H1 (cell line): Measurements from ENCODE around the gene GPX6. TPM values are rescaled to one million over a fixed set of nuclear protein-coding genes. Genes with fewer than 3 reads are reported as not detected.

Source experiments
- CTCF ChIA-PET: fragments of 300-600 bp; sonication (Branson Sonifier 250); formaldehyde crosslinking; loops from one replicate; lab custom pipeline; 2021; ENCODE audit not compliant: partially characterized antibody; lab: Charles Lee
- POLR2A ChIA-PET: fragments of 300-600 bp; sonication (Branson Sonifier 250); formaldehyde crosslinking; loops from one replicate; lab custom pipeline; 2021; ENCODE audit warnings: inconsistent platforms; ENCODE audit not compliant: partially characterized antibody; lab: Charles Lee
- DNase-seq, 2 experiments: peaks; one replicate each; pipeline versions ENCODE4 v3.0.0 to v3.0.0-alpha.2; 2010 to 2022; ENCODE audit warnings: low spot score in 2 of 2, low read depth in 1 of 2, mixed read lengths in 1 of 2
- FAIRE-seq: peaks from 2 replicates; lab custom pipeline; 2011; peaks lifted over from hg19 to GRCh38; lab: Jason Lieb, UNC
- H2AFZ ChIP-seq: 2 replicates; pipeline ENCODE4 v1.8.1; 2012; ENCODE audit warnings: low read length, inconsistent platforms
- H2AK5ac ChIP-seq: 2 replicates; pipeline ENCODE4 v1.6.1; 2013; ENCODE audit warnings: low read depth, low read length
- H2BK120ac ChIP-seq: replicated peaks from 2 replicates; pipeline ENCODE3; 2013; ENCODE audit warnings: low read depth, low read length, inconsistent platforms
- H2BK12ac ChIP-seq: 2 replicates; pipeline ENCODE4 v1.6.1; 2013; ENCODE audit warnings: low read depth, low read length
- H2BK15ac ChIP-seq: 2 replicates; pipeline ENCODE4 v1.6.1; 2013; ENCODE audit warnings: low read length
- H2BK20ac ChIP-seq: 2 replicates; pipeline ENCODE4 v1.6.1; 2013; ENCODE audit warnings: low read length
- H2BK5ac ChIP-seq: 2 replicates; pipeline ENCODE4 v1.6.1; 2013; ENCODE audit warnings: low read depth, low read length
- H3K14ac ChIP-seq: 2 replicates; pipeline ENCODE4 v1.6.1; 2013; ENCODE audit warnings: inconsistent platforms; ENCODE audit not compliant: insufficient read length
- H3K18ac ChIP-seq: 2 replicates; pipeline ENCODE4 v1.6.1; 2013; ENCODE audit warnings: low read length; ENCODE audit errors: extremely low read depth
- H3K23ac ChIP-seq: 2 replicates; pipeline ENCODE4 v1.6.1; 2013; ENCODE audit warnings: inconsistent platforms; ENCODE audit not compliant: insufficient read length
- H3K23me2 ChIP-seq: 2 replicates; pipeline ENCODE4 v1.6.1; 2013; ENCODE audit warnings: low read depth, low read length
- H3K27ac ChIP-seq: 2 replicates; pipeline ENCODE4 v1.6.1; 2011; ENCODE audit warnings: low read depth, low read length, inconsistent platforms
- H3K27me3 ChIP-seq, 4 experiments: replicated peaks in 1 of 4; 1 replicate in 1 of 4; 2 replicates in 3 of 4; pipeline versions ENCODE4 v1.6.1 to v1.8.1; 2011 to 2013; ENCODE audit warnings: low read length in 3 of 4, mild to moderate bottlenecking in 3 of 4, inconsistent platforms in 2 of 4, mixed read lengths in 2 of 4, moderate library complexity in 1 of 4; ENCODE audit not compliant: control insufficient read depth in 3 of 4, insufficient read depth in 3 of 4; ENCODE audit errors: extremely low read depth in 1 of 4
- H3K36me3 ChIP-seq, 4 experiments: 2 replicates each; pipeline versions ENCODE4 v1.6.1 to v1.8.1; 2011 to 2013; ENCODE audit warnings: mild to moderate bottlenecking in 4 of 4, low read length in 3 of 4, moderate library complexity in 2 of 4, control low read depth in 1 of 4, inconsistent platforms in 1 of 4; ENCODE audit not compliant: insufficient read depth in 4 of 4, control insufficient read depth in 2 of 4
- H3K4ac ChIP-seq: replicated peaks from 2 replicates; pipeline ENCODE3; 2013; ENCODE audit warnings: low read length, low read depth, mixed read lengths, inconsistent platforms; ENCODE audit not compliant: insufficient read length
- H3K4me1 ChIP-seq, 4 experiments: replicated peaks in 1 of 4; 1 replicate in 1 of 4; 2 replicates in 3 of 4; pipeline versions ENCODE4 v1.6.1 to v1.8.1; 2011 to 2013; ENCODE audit warnings: low read length in 3 of 4, inconsistent platforms in 2 of 4, mixed read lengths in 1 of 4; ENCODE audit not compliant: insufficient read depth in 4 of 4, control insufficient read depth in 3 of 4
- H3K4me2 ChIP-seq, 2 experiments: 2 replicates each; pipeline versions ENCODE4 v1.6.1 to v1.8.1; 2011 to 2013; ENCODE audit warnings: low read depth in 2 of 2, low read length in 2 of 2, control low read depth in 1 of 2, inconsistent platforms in 1 of 2, mild to moderate bottlenecking in 1 of 2; ENCODE audit not compliant: insufficient read depth in 1 of 2
- H3K4me3 ChIP-seq, 4 experiments: fragments of 200-600, 300-600 bp in 1 of 4; sonication (generic), shearing (Covaris generic), sonication (Bioruptor Twin) in 1 of 4; 2 replicates each; pipeline versions ENCODE4 v1.5.1 to v1.8.1; 2011 to 2016; ENCODE audit warnings: low read length in 4 of 4, low read depth in 3 of 4, control low read depth in 2 of 4, inconsistent platforms in 2 of 4, mild to moderate bottlenecking in 2 of 4, mixed read lengths in 1 of 4, moderate library complexity in 1 of 4; ENCODE audit not compliant: insufficient read depth in 2 of 4; ENCODE audit errors: extremely low read depth in 1 of 4
- H3K56ac ChIP-seq: replicated peaks from 2 replicates; pipeline ENCODE3; 2013; ENCODE audit warnings: low read depth, mild to moderate bottlenecking, mixed read lengths, low read length, inconsistent platforms; ENCODE audit not compliant: insufficient read length
- H3K79me1 ChIP-seq: 2 replicates; pipeline ENCODE4 v1.6.1; 2013; ENCODE audit warnings: low read depth, low read length, control low read depth
- H3K79me2 ChIP-seq, 2 experiments: 2 replicates each; pipeline versions ENCODE4 v1.6.1 to v1.8.1; 2012 to 2013; ENCODE audit warnings: low read length in 2 of 2, mild to moderate bottlenecking in 2 of 2, inconsistent platforms in 1 of 2; ENCODE audit not compliant: insufficient read depth in 2 of 2, control insufficient read depth in 1 of 2
- H3K9ac ChIP-seq, 4 experiments: replicated peaks in 1 of 4; 1 replicate in 1 of 4; 2 replicates in 3 of 4; pipeline versions ENCODE4 v1.6.1 to v1.8.1; 2011 to 2013; ENCODE audit warnings: low read depth in 3 of 4, low read length in 3 of 4, control low read depth in 2 of 4, mild to moderate bottlenecking in 2 of 4, moderate library complexity in 2 of 4, inconsistent platforms in 1 of 4; ENCODE audit errors: extremely low read depth in 1 of 4
- H3K9me3 ChIP-seq, 2 experiments: 2 replicates each; pipeline versions ENCODE4 v1.6.1 to v1.8.1; 2012 to 2013; ENCODE audit warnings: mild to moderate bottlenecking in 2 of 2, moderate library complexity in 2 of 2, control low read depth in 1 of 2, inconsistent platforms in 1 of 2, low read depth in 1 of 2, low read length in 1 of 2, mixed read lengths in 1 of 2; ENCODE audit not compliant: insufficient read depth in 2 of 2
- H4K20me1 ChIP-seq, 2 experiments: replicated peaks in 1 of 2; 2 replicates each; pipeline versions ENCODE3 to v1.8.1; 2011 to 2013; ENCODE audit warnings: inconsistent platforms in 2 of 2, low read length in 2 of 2, mild to moderate bottlenecking in 1 of 2; ENCODE audit not compliant: insufficient read depth in 2 of 2, control insufficient read depth in 1 of 2
- H4K5ac ChIP-seq: 2 replicates; pipeline ENCODE4 v1.6.1; 2013; ENCODE audit warnings: low read length, low read depth, mixed read lengths, inconsistent platforms; ENCODE audit not compliant: insufficient read length
- H4K8ac ChIP-seq: 2 replicates; pipeline ENCODE4 v1.8.0; 2013; ENCODE audit warnings: mild to moderate bottlenecking, moderate library complexity, low read length, inconsistent platforms; ENCODE audit not compliant: insufficient read depth; ENCODE audit errors: extremely low read depth
- H4K91ac ChIP-seq: replicated peaks from 2 replicates; pipeline ENCODE3; 2013; ENCODE audit warnings: low read length, mixed read lengths, inconsistent platforms; ENCODE audit not compliant: insufficient read length
- CEBPB ChIP-seq: IDR thresholded peaks from 2 replicates; pipeline ENCODE4 v1.6.1; 2012; ENCODE audit warnings: low read depth, low read length
- EGR1 ChIP-seq: IDR thresholded peaks from 2 replicates; pipeline ENCODE4 v1.6.1; 2011; ENCODE audit warnings: low read depth, low read length, borderline replicate concordance
- KDM1A ChIP-seq: fragments of 200-600, 300-600 bp; sonication (generic); IDR thresholded peaks from 2 replicates; pipeline ENCODE4 v1.7.1; 2016; ENCODE audit warnings: mild to moderate bottlenecking, low read length, borderline replicate concordance
- MAFK ChIP-seq: IDR thresholded peaks from 2 replicates; pipeline ENCODE4 v1.6.1; 2012; ENCODE audit warnings: low read depth, mild to moderate bottlenecking, improper control_type of control experiment, low read length
- TAF1 ChIP-seq: IDR thresholded peaks from 2 replicates; pipeline ENCODE4 v1.6.1; 2011; ENCODE audit warnings: mild to moderate bottlenecking, low read depth, low read length
- WGBS, 2 experiments: shearing (Covaris generic) in 1 of 2; methylation state at CpG; one replicate each; pipeline versions ENCODE4 v1.1.6 to v1.1.7; 2013 to 2015; ENCODE audit warnings: low lambda C conversion rate in 2 of 2, mixed read lengths in 2 of 2, inconsistent platforms in 1 of 2, low coverage in 1 of 2, missing lambda C conversion rate in 1 of 2; ENCODE audit not compliant: insufficient replicate concordance in 2 of 2, insufficient coverage in 1 of 2, insufficient read length in 1 of 2; ENCODE audit errors: extremely low coverage in 1 of 2, missing lambda C conversion rate in 1 of 2; 5-methylcytosine and 5-hydroxymethylcytosine counted together
- polyA plus RNA-seq, 7 experiments: library from polyadenylated mRNA; depleted of rRNA in 3 of 7; stranded (reverse) in 5 of 7; unstranded in 2 of 7; fragments of >200 nt in 5 of 7; fragments of 200-250 nt in 2 of 7; gene quantifications; 1 replicate in 5 of 7; 2 replicates in 1 of 7; 4 replicates in 1 of 7; pipeline versions ENCODE4 v1.2.1 to v1.2.3, GENCODE V29; 2011 to 2013; ENCODE audit warnings: missing spikeins in 2 of 7, mixed read lengths in 2 of 7
- total RNA-seq: library from RNA; stranded (reverse); fragmentation: NEBNext Ultra II Directional; extraction: Animal tissue kit (Norgen Biotek cat#: 25700); gene quantifications from 2 replicates; pipeline ENCODE4 v1.2.1, GENCODE V29; 2021
- TF ChIP-seq, protein P1 (sequence below): IDR thresholded peaks from 2 replicates; pipeline ENCODE4 v1.6.1; 2012; ENCODE audit warnings: inconsistent platforms

GPX6 gene
- total and polyA plus RNA-seq, 2 of the 8 experiments (the other 6 are each of a cell fraction or from before 2014, with no cell fraction given): not detected

DNA sequence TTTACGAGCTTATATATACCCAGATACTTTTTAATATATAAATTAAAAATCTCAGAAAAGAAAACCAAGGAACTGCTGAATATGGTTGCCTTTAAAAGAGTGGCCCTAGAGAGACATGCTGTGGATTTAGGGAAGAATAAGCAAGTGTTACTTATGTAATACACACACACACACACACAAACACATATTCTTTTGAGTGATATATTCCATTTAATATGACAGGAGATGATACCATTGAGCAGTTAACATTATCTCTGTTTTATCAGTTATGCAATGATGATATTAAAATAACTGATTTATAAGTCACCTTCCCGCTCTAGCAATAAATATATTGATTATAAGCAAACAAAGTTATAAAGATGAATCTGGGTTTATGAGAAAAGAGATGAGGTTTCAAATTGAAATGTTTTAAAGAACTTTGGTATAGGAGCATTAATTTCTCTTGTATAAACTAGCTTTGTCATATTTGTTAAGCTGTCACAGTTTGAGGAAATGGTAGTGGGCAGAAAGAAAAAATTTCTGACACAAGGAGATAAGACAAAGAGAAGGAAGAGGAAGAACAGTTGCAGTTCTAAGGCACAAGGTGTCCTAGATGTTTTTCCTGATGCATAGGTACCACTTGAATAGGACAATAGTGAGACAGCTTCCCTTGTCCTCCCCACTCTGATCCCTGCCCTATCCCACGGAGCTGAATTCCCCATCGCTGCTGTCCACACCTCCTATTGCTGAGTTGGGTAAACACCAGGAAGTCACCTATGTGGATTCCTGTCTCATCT, 36.5 kb upstream of the GPX6 start:
- Histone ChIP-seq H3K27ac (no peak overlapping the region), H3K27me3 (peaks cover 1 to 27% (median 18%) of the 10 kb centered on the region in 4 experiments), H3K4me3 (no peak overlapping the region), H2AFZ (no peak overlapping the region), H2BK12ac (no peak overlapping the region), H4K5ac (no peak overlapping the region), H2BK5ac (no peak overlapping the region), H3K4ac (no peak overlapping the region), H3K14ac (no peak overlapping the region), H3K56ac (no peak overlapping the region), H4K8ac (no peak overlapping the region), H3K9ac (no peak overlapping the region), H3K79me1 (no peaks in the 10 kb centered on the region), H3K4me2 (no peak overlapping the region), H2BK120ac (no peak overlapping the region), H3K23ac (no peak overlapping the region), H2BK20ac (no peak overlapping the region), H3K9me3 (no peaks in the 10 kb centered on the region), H3K36me3 (no peaks in the 10 kb centered on the region), H4K20me1 (no peaks in the 10 kb centered on the region), H3K18ac (no peak overlapping the region), H3K4me1 (peaks cover 0 to 6% (median 3%) of the 10 kb centered on the region in 4 experiments; a peak in 3 of 7 replicates), H2BK15ac (no peak overlapping the region), H4K91ac (no peak overlapping the region), H2AK5ac (no peak overlapping the region), H3K79me2 (no peaks in the 10 kb centered on the region), H3K23me2 (peaks cover 2% of the 10 kb centered on the region; the same call in 1 of the 2 replicates)
- DNase-seq (no peak), FAIRE-seq (no peak)
- TF ChIP-seq, protein P1, sequence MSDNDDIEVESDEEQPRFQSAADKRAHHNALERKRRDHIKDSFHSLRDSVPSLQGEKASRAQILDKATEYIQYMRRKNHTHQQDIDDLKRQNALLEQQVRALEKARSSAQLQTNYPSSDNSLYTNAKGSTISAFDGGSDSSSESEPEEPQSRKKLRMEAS: no peak
- TF ChIP-seq MAFK (no peak), TAF1 (no peak), KDM1A (no peak), EGR1 (no peak), CEBPB (no peak)
- WGBS, 2 experiments: 76% methylated on average over 4 of the region's 4 CpGs; no CpG with 5 or more reads in 1 of the 2 experiments
- POLR2A ChIA-PET: interaction anchor here (0.6 to 1.0 kb wide), 4 partner anchors 10 to 37 kb away, joined by 3 read pairs; no protein-coding TSS in a partner anchor
- CTCF ChIA-PET: interaction anchor here (1.3 to 3.2 kb wide), 2 partner anchors 10 to 21 kb away, joined by 4 to 17 read pairs; no protein-coding TSS in a partner anchor
